IgD-negative memory B cell (primary cell): ENCODE measurements around the gene MXRA7. TPM values are rescaled to one million over a fixed set of nuclear protein-coding genes. Genes with fewer than 3 reads are reported as not detected.
A peak's percentile ranks its signal among the peaks of the same experiment; 100 is the strongest.
"Not testable (repeated sequence)": the region's sequence is repeated elsewhere in the genome, so short reads cannot be mapped to it uniquely, and the experiment has no call there.

Source experiments
- H3K27ac Mint-ChIP-seq, 3 donors: one replicate each; pipeline ENCODE4 v1.8.0; 2020 to 2022; ENCODE audit warnings: mild to moderate bottlenecking in 3 of 3, mixed read lengths in 3 of 3, moderate library complexity in 1 of 3
- H3K27me3 Mint-ChIP-seq: one replicate; pipeline ENCODE4 v1.8.0; 2021; ENCODE audit warnings: mixed read lengths
- H3K36me3 Mint-ChIP-seq: one replicate; pipeline ENCODE4 v1.8.0; 2020; ENCODE audit warnings: mild to moderate bottlenecking, mixed read lengths
- H3K4me1 Mint-ChIP-seq, 3 donors: one replicate each; pipeline ENCODE4 v1.8.0; 2020 to 2022; ENCODE audit warnings: mixed read lengths in 3 of 3, mild to moderate bottlenecking in 1 of 3
- H3K4me3 Mint-ChIP-seq, 4 donors: one replicate each; pipeline ENCODE4 v1.8.0; 2020 to 2022; ENCODE audit warnings: mild to moderate bottlenecking in 4 of 4, mixed read lengths in 4 of 4, moderate library complexity in 3 of 4
- H3K9me3 Mint-ChIP-seq, 3 donors: one replicate each; pipeline ENCODE4 v1.8.0; 2020 to 2021; ENCODE audit warnings: mixed read lengths in 3 of 3, mild to moderate bottlenecking in 1 of 3
- polyA plus RNA-seq: library from polyadenylated mRNA; unstranded; fragments of 300-500 nt; fragmentation: Illumina TruSeq; gene quantifications from one replicate; pipeline ENCODE4 v1.2.3, GENCODE V29; 2021

The MXRA7 gene
- polyA plus RNA-seq, 1 donor from 2014 or later: 2.7 TPM

DNA sequence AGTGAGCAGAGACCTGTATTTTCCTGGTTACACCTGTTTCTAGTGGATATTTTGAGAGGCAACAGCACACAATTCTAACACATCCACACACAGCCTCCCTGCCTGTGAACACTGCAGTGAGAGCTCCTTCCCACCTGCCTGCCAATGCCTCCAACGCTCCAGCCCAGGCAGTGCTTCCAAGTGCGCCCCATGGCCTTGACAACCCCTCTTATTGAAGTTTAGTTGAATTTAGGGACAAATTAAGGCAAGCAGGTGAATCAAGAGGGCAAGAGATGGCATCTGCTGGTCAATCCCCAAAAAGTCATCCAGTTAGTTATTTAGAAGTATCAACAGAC lies 4.7 kb upstream of the MXRA7 start:
- Mint-ChIP-seq H3K4me1 (peaks cover 21 to 27% (median 21%) of the 10 kb centered on the region in 3 donors), H3K36me3 (peaks cover 2% of the 10 kb centered on the region)

DNA sequence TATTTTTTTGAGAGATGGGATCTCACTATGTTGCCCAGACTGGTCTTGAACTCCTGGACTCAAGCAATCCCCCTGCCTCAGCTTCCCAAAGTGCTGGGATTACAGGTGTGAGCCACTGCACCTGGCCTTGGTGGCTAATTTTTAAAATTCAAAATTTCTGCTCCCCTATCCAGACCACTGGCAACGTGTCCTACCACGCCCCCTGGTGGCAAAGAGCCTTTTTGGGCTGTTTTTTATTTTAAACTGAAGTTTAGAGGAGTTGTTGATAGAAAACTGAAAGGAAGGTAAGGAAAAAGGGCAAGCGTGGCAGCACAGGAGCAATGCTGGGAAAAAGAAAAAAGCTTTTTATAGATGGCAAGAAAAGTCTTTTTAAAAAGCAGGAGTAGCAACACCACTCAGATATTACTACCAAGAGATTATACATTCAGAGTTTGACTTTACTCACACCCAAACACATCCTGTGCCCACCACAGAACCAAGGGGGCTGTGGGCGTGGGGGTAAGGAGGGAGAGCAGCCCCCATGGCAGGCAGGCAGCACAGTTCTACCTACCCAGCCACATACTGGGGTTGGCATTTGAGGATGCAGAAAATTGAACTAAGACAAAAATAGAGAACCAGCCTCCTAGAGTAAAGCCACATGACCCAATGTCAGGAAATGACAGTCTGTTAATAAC lies 4.2 kb upstream of the MXRA7 start:
- Mint-ChIP-seq H3K4me1 (peaks cover 21 to 27% (median 22%) of the 10 kb centered on the region in 3 donors), H3K9me3 (no peaks in the 10 kb centered on the region), H3K4me3 (peak overlapping the region in 3 of 4 donors; percentile 61 to 90 (median 75)), H3K36me3 (peaks cover 2% of the 10 kb centered on the region), H3K27ac (peak overlapping the region; percentile 50 to 93 (median 77)), H3K27me3 (no peaks in the 10 kb centered on the region)

More for the DNA sequence above, 4.7 kb upstream of the MXRA7 start:
- Mint-ChIP-seq H3K27ac (peak overlapping the region; percentile 77 to 93 (median 92)), H3K9me3 (no peaks in the 10 kb centered on the region), H3K27me3 (no peaks in the 10 kb centered on the region), H3K4me3 (peak overlapping the region in 2 of 4 donors; percentile 61 to 75)

DNA sequence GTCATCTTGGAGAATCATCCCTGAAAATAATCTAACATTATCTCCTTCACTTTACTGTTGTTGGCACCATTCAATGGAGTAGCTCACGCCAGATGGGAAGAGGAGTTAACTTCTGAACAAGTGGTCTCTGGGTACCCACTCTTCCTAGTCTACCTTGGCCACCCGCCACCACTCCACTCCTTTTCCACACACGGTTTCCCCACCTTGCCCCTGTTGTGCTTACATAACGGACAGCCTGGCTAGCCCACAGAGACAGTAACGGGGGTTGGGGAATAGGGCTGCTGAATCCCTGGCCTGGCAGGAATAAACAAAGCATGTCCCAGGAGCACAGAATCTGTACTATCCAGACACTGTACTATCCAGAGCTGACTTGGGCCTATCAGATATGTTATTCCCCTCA lies 3.6 kb upstream of the MXRA7 start:
- Mint-ChIP-seq H3K27ac (no peak overlapping the region), H3K4me3 (peak overlapping the region in 1 of 4 donors; percentile 75), H3K36me3 (peaks cover 2% of the 10 kb centered on the region), H3K4me1 (peaks cover 21 to 27% (median 25%) of the 10 kb centered on the region in 3 donors), H3K27me3 (no peaks in the 10 kb centered on the region), H3K9me3 (no peaks in the 10 kb centered on the region)

DNA sequence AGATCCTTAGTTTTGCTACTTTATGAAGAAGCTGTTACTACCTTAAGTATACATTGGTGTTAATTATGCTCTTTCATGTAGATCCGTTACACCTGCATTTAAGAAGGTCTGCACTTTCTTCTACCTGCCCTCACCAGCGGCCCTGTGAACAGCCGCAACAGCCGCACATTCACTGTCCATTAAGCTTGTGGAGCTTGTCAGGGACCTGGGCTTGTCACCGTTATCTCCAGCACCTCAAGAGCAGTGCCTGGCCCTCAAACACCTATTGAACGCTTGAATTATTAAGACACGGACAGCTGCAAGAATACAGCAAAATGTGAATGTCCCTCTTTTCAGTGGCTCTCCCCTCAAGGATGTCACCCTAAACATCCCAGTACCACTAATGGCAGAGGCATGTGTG lies 3.0 kb upstream of the MXRA7 start:
- H3K27ac Mint-ChIP-seq: no peak overlapping the region

DNA sequence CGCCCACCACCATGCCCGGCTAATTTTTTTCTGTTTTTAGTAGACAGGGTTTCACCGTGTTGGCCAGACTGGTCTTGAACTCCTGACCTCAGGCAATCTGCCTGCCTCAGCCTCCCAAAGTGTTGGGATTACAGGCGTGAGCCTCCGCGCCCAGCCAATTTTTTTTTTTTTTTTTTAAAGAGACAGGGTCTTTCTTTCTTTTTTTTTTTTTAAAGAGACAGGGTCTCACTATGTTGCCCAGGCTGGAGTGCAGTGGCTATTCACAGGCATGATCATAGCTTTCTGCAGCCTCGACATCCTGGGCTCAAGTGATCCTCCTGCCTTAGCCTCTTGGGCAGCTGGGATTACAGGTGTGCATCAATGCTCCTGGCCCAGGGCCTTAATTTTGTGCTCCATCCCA lies 1.6 kb upstream of the MXRA7 start:
- peak overlapping the region in 2 of 4 donors; percentile 28 to 58 for H3K4me3 Mint-ChIP-seq
- H3K36me3 Mint-ChIP-seq, H3K9me3 Mint-ChIP-seq, H3K27me3 Mint-ChIP-seq, H3K27ac Mint-ChIP-seq: not testable (repeated sequence)
- H3K4me1 Mint-ChIP-seq: peaks cover 21 to 25% (median 23%) of the 10 kb centered on the region in 3 donors

More for the DNA sequence above, 3.0 kb upstream of the MXRA7 start:
- H3K9me3 Mint-ChIP-seq: no peaks in the 10 kb centered on the region
- peaks cover 2% of the 10 kb centered on the region for H3K36me3 Mint-ChIP-seq
- H3K27me3 Mint-ChIP-seq: no peaks in the 10 kb centered on the region
- H3K4me1 Mint-ChIP-seq: peaks cover 21 to 25% (median 25%) of the 10 kb centered on the region in 3 donors
- peak overlapping the region in 1 of 4 donors; percentile 3 for H3K4me3 Mint-ChIP-seq

DNA sequence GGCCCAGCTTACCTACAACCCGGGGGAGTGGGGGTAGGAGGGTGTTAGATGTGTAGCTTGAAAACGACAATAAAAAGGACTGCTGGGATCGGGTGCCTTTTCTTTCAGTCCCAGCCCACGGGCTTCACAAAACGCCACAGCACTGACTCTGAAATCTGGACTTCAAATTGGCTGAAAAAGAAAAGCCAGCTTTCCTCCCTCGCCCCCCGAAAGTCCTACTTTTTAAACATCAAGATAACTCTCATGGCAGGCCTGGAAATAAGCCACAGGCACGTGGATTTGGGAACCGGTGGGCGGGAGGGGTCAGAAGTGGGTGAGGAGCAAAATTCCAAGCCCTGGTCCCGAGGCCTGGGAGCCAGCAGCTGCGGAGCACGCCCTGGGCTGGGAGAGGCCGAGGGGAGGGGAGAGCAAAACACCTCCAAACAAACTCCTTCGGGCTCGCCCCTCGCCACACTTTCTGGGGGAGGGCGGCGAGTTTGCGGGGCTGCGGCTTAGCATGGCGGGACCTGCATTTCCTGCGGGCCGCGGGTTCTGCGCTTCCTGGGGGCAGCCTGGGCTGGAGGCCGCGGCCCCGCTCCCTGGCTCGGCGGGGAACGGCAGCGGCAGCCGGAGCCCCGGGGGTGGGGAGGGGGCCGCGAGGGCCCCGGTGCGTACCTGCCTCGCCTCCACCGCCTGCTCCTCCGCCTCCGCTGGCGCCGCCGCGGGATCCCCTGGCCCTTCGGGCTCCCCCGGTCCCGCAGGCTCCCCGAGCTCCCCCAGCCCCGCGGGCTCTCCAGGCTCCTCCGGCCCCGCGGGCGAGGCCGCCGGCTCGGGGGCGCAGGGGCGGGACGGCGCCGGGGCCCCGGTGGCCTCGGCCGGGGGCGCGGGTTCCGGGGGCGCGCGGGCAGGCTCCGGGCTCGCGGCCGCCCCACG lies 558 bp downstream of the MXRA7 start:
- H3K4me1 Mint-ChIP-seq: peaks cover 8 to 13% (median 9%) of the 10 kb centered on the region in 3 donors

DNA sequence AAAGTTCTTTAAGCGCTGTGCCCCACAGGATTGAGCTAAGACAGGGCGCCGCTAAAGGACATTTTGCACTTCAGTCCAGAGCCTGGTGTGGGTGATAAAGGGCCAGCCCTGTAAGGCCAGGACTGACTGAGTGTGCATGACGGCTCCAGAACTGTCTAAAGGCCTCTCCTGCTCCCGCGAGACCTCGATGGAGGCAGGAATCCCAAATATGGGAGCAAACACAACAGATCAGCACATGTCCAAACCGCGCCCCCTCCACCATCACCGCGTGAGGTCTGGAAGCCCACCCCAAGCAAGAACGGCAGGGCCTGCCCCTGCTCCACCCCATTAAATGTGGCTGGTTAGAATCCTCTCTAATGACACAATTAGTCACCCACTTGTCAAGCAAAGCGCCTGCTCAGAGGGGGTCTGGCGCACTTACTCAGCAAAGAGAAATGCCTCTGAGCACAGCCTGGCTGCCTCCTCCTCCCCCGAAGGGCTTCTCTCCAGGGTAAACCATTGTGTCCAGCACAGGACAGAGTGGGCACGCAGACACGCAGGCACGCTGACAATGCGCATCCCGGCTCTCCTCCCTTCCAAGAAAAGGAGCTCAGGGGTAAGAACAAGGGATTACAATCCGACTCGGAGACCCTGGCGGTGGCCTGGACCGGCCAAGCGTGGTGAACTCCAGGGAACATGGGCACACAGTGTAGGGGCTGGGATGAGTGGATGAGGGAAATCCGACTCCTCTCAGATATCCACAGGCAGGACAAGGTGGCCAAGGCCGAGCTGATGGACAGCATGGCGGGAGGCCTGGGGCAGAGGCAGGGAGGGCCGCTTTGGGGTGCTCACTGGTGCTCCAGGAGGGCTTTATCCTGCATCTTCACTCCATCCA lies 1.5 kb downstream of the MXRA7 start:
- H3K4me3 Mint-ChIP-seq: peak overlapping the region; percentile 65 to 84 (median 70)
- H3K9me3 Mint-ChIP-seq: no peaks in the 10 kb centered on the region
- H3K27me3 Mint-ChIP-seq: no peaks in the 10 kb centered on the region
- no peaks in the 10 kb centered on the region for H3K36me3 Mint-ChIP-seq
- peaks cover 3 to 8% (median 4%) of the 10 kb centered on the region in 3 donors for H3K4me1 Mint-ChIP-seq
- no peak overlapping the region for H3K27ac Mint-ChIP-seq

More for the DNA sequence above, 558 bp downstream of the MXRA7 start:
- not testable (repeated sequence) for H3K27ac Mint-ChIP-seq, H3K36me3 Mint-ChIP-seq, H3K9me3 Mint-ChIP-seq, H3K27me3 Mint-ChIP-seq
- H3K4me3 Mint-ChIP-seq: peak overlapping the region; percentile 65 to 84 (median 70)

DNA sequence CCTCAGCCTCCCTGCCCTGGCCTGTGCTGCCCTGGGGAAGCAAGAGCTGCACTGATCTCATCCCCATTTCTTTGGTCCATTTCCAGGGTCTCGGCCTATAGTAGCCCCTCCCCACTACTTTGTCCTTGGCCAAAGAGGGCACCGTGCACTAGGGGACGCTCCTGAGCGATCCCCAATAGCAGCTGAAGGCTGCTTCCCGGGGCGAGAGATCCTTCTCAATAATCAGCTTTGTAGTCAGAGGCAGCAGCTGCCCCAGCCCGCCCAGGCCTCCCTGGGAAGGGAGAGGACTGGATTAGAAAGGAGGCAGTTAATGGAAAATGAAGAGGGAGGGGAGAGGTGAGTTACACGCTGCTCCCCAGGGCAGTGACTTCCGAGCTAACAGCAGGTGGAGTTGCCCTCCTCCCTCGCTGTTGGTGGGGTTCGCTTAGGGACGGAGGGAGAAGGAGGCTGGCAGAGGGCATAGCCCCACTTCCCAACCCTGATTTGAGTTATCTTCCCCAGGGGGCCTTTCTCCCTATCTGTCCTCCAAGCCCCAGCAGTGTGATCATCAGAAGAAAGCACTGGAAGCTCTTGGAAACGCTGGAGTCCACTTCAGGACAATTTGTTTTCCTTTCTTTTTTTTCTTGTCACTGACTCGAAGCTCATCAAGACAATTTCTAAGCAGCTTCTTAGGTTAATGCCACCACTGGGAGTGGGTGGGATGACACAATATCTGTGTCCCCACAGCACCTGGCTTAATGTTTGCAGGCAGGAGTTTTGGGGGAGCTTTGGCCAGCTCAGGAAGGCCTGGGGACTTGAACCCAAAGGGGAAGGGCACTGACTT lies 2.6 kb downstream of the MXRA7 start:
- peaks cover 2 to 8% (median 3%) of the 10 kb centered on the region in 3 donors for H3K4me1 Mint-ChIP-seq
- H3K36me3 Mint-ChIP-seq: no peaks in the 10 kb centered on the region
- H3K27ac Mint-ChIP-seq: no peak overlapping the region
- no peaks in the 10 kb centered on the region for H3K27me3 Mint-ChIP-seq
- H3K9me3 Mint-ChIP-seq: no peaks in the 10 kb centered on the region
- peak overlapping the region in 2 of 4 donors; percentile 24 to 74 for H3K4me3 Mint-ChIP-seq

DNA sequence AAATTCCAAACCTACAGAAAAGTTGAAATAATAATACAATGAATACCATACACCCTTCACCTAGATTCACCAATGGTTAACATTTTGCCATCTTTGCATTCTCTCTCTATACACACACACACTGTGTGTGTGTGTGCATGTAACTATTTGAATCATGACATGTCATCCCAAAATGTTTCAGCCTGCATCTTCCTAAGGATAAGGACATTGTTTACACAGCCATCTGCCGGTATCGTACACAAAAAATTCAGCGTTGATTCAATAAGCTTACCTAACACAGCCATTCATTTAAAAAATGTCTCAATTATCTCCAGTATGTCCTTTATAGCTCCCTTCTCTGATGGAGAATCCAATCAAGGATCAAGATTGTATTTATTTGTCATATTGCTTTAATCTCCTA lies 3.9 kb downstream of the MXRA7 start:
- Mint-ChIP-seq H3K27me3 (no peaks in the 10 kb centered on the region), H3K4me1 (peaks cover 2 to 8% (median 3%) of the 10 kb centered on the region in 3 donors), H3K9me3 (no peaks in the 10 kb centered on the region), H3K27ac (no peak overlapping the region), H3K36me3 (no peaks in the 10 kb centered on the region), H3K4me3 (no peak overlapping the region)

DNA sequence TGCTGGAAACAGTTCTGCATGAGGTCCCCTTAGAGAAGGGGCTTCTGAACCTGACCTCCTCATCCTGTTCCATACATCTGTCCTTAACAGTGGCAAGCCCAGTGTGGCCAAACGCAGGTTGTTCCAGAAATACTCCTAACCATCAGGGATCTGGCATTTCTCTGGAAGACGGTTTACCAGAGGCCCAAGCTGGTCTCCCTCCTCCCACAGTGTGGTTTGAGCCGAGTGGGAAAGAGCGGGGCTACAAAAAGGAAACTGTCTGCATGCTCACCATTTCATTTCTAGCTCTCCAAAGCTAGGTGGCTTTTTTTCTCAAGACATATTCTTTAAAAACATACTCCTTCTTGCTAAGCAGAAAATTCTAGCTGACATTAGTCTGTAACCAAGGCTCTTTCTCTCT lies 6.0 kb downstream of the MXRA7 start:
- Mint-ChIP-seq H3K27me3 (no peaks in the 10 kb centered on the region), H3K27ac (no peak overlapping the region), H3K36me3 (no peaks in the 10 kb centered on the region), H3K4me1 (peaks cover 0 to 4% (median 0%) of the 10 kb centered on the region in 3 donors), H3K9me3 (no peaks in the 10 kb centered on the region), H3K4me3 (no peak overlapping the region)

DNA sequence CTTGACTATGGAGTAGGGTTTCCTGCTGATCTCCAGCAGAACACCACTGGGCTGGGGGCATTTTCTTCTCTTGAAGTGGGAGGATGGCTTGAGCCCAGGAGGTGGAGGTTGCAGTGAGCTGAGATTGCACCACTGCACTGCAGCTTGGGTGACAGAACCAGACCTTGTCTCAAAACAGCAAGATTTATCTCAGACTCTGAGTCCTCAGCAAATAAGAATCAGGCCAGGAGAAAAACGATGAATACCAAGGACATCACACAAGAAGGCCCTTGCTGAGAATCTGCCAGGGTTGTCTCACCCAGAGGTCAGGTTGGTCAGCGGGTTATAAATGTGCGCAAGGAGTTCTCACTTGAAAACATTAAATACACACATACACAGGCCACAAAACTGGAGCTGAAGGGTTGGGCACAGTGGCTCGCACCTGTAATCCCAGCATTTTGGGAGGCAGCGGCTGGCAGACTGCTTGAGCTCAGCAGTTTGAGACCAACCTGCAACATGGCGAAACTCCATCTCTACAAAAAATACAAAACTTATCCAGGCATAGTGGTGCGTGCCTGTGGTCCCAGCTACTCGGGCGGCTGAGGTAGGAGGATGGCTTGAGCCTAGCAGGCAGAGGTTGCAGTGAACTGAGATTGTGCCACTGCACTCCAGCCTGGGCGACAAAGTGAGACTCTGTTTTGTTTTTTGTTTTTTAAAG lies 7.7 kb downstream of the MXRA7 start:
- Mint-ChIP-seq H3K36me3 (no peaks in the 10 kb centered on the region), H3K4me3 (no peak overlapping the region), H3K27ac (peak overlapping the region in 1 of 3 donors; percentile 53), H3K9me3 (no peaks in the 10 kb centered on the region), H3K27me3 (no peaks in the 10 kb centered on the region), H3K4me1 (peaks cover 0 to 2% (median 0%) of the 10 kb centered on the region in 3 donors)

DNA sequence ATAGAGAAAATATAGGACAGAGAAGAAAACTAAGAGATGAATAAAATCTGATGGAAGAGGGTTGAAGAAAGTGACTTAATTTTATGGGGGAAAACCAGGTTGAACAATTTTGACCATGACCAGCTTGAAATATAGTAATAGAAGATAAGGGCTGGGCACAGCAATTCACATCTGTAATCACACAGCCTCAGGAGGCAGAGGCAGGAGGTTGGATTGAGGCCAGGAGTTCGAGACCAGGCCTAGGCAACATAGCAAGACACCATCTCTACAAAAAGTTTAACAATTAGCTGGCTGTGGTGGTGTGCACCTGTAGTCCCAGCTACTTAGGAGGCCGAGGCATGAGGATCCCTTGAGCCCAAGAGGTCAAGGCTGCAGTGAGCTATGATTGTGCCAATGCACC lies 8.7 kb downstream of the MXRA7 start:
- Mint-ChIP-seq H3K9me3 (no peaks in the 10 kb centered on the region), H3K4me3 (no peak overlapping the region), H3K36me3 (no peaks in the 10 kb centered on the region), H3K27me3 (no peaks in the 10 kb centered on the region), H3K4me1 (peaks cover 0 to 5% (median 2%) of the 10 kb centered on the region in 3 donors), H3K27ac (no peak overlapping the region)

DNA sequence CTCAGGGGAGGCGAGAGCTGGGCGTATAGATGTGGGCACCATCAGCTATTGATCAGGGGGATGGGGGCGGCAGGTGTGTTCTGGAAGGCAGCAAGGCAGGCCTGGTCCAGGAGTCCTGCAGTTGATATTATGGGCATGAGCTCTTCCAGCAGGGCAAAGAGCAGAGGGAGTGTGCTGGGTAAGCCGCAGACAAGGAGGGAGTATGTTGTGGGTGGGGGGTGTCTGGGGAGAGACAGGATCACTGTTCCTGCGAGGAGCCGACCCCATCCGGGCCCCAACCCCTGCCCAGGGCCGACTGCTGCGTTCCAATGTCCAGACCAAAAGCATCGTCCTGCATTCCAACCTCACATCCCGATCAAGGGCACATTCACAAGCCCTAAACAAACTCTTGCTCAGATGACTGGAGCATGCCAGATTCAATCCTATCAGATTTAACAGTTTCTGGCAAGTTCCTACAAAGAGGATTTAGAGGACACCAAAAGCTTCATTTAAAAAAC lies 9.2 kb downstream of the MXRA7 start:
- Mint-ChIP-seq H3K9me3 (no peaks in the 10 kb centered on the region), H3K4me1 (peaks cover 3 to 9% (median 8%) of the 10 kb centered on the region in 3 donors), H3K27ac (no peak overlapping the region), H3K27me3 (no peaks in the 10 kb centered on the region), H3K36me3 (no peaks in the 10 kb centered on the region), H3K4me3 (no peak overlapping the region)
